Mesothelial cell of epicardium (in vitro differentiated cells): ENCODE results near the gene C4BPA. TPM values are rescaled to one million over a fixed set of nuclear protein-coding genes. Genes with fewer than 3 reads are reported as not detected.

ENCODE experiments used
- DNase-seq, 2 experiments: peaks; one replicate each; pipeline ENCODE4 v3.0.0; 2021; ENCODE audit warnings: low spot score in 2 of 2; ENCODE audit not compliant: unreplicated experiment in 2 of 2
- H3K27ac Mint-ChIP-seq: 2 replicates; pipeline ENCODE4 v1.8.0; 2021; ENCODE audit warnings: mixed read lengths
- H3K27me3 Mint-ChIP-seq: 2 replicates; pipeline ENCODE4 v1.8.0; 2021; ENCODE audit warnings: low read depth, mixed read lengths
- H3K36me3 Mint-ChIP-seq: 2 replicates; pipeline ENCODE4 v1.8.0; 2021; ENCODE audit warnings: mixed read lengths
- H3K4me1 Mint-ChIP-seq: 2 replicates; pipeline ENCODE4 v1.8.0; 2021; ENCODE audit warnings: mixed read lengths
- H3K4me3 Mint-ChIP-seq: 2 replicates; pipeline ENCODE4 v1.8.0; 2021; ENCODE audit warnings: mild to moderate bottlenecking, moderate library complexity, mixed read lengths
- H3K9me3 Mint-ChIP-seq: 2 replicates; pipeline ENCODE4 v1.8.0; 2021; ENCODE audit warnings: mixed read lengths
- total RNA-seq: library from RNA; stranded (reverse); gene quantifications from 3 replicates; pipeline ENCODE4 v1.2.1, GENCODE V29; 2021
- TF ChIP-seq, protein P1 (sequence below): fragments of 200-600 bp; sonication (generic); IDR thresholded peaks from one replicate; pipeline ENCODE4 v1.5.0; 2021; ENCODE audit warnings: antibody characterized with exemption; ENCODE audit not compliant: unreplicated experiment

The C4BPA gene
- total RNA-seq, 1 donor from 2014 or later: 0.20 TPM

DNA sequence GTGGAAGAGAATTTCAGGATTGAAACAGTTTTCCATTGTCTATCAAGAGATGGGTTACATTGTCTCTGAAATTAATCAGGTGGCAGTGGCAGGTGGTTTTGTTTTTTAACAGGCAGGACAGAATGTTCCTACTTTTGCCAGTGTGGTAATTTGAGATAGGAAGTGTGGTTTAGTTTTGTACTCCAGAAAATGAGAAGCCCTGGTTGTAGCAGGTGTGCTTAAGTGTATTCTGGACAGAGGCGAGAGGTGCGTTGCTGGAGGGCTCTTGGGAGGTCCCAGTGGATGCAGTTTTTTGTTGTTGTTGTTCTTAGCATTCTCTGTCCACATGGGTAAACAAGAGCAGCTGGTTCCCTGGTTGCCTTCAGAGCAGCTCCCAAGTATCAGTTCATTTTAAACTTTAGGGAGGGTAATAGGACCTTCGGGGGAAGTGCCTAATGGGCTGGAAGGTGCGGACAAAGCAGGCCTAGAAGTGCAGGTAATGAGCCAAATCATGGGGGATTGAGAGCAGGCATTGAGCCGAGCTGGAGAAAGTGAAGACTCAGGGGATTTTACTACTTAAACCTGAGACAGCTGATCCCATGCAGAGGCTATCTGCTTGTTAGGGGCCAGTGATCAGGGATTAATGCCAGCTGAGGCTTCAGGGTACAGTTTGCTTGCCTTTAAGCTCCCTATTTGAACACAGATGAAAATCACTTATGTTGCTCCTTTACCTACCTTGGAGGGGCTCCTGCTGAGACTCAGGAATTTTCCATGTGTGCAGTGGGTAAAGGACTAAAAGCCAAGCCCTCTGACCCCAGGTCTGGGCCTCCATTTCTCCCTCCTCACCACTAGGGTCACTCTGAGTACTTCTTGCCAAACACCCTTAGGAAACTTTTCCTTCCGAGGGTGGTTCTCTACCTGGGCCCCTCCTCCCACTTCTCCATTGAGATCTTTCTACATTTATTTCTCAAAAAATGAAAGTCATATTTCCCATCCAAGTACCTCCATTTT lies 44.9 kb upstream of the C4BPA start:
- Mint-ChIP-seq H3K9me3 (no peaks in the 10 kb centered on the region), H3K27ac (no peak overlapping the region), H3K27me3 (no peaks in the 10 kb centered on the region), H3K36me3 (peaks cover 16% of the 10 kb centered on the region), H3K4me3 (no peak overlapping the region), H3K4me1 (no peaks in the 10 kb centered on the region)
- TF ChIP-seq, protein P1, sequence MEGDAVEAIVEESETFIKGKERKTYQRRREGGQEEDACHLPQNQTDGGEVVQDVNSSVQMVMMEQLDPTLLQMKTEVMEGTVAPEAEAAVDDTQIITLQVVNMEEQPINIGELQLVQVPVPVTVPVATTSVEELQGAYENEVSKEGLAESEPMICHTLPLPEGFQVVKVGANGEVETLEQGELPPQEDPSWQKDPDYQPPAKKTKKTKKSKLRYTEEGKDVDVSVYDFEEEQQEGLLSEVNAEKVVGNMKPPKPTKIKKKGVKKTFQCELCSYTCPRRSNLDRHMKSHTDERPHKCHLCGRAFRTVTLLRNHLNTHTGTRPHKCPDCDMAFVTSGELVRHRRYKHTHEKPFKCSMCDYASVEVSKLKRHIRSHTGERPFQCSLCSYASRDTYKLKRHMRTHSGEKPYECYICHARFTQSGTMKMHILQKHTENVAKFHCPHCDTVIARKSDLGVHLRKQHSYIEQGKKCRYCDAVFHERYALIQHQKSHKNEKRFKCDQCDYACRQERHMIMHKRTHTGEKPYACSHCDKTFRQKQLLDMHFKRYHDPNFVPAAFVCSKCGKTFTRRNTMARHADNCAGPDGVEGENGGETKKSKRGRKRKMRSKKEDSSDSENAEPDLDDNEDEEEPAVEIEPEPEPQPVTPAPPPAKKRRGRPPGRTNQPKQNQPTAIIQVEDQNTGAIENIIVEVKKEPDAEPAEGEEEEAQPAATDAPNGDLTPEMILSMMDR: no peak
- DNase-seq: no peak

DNA sequence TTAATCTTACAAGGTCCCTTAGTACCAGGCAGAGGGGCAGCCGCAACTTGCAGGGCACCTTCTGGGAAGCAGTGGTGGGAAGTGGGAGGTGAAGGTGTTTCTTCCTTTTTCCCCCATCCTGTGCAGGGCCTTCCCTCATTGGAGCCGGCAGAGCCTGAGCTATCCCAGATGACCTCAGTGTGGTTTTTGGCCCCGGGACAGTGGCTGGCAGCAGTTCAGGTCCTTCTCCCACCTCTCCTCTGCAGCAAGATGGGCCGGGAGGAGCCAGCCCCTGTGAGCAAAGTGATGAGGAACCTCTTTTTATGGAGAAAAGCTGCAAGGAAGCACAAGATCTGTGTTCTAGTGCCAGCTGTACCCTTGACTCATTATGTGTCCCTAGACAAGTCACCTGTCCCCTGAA lies 44.2 kb upstream of the C4BPA start:
- H3K27ac Mint-ChIP-seq: no peak overlapping the region

DNA sequence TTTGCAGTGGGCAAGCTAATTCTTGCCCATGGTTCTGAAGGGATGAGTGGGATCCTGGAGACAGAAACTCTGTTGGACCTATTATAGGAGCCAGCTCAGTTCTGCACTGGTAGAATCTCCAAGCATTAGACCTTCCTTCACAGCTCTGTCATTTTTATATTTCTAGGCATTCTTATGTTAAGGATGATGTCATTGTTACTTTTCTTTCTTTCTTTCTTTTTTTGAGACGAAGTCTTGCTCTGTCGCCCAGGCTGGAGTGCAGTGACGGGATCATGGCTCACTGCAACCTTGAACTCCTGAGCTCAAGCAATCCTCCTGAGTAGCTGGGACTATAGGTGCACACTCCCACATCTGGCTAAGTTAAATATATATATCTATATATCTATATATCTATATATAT lies 43.4 kb upstream of the C4BPA start:
- TF ChIP-seq, protein P1: no peak

More for the DNA sequence above, 44.2 kb upstream of the C4BPA start:
- TF ChIP-seq, protein P1: no peak
- no peak overlapping the region for H3K4me3 Mint-ChIP-seq
- no peaks in the 10 kb centered on the region for H3K27me3 Mint-ChIP-seq
- no peak for DNase-seq
- H3K9me3 Mint-ChIP-seq: no peaks in the 10 kb centered on the region
- no peaks in the 10 kb centered on the region for H3K4me1 Mint-ChIP-seq
- H3K36me3 Mint-ChIP-seq: peaks cover 17% of the 10 kb centered on the region

DNA sequence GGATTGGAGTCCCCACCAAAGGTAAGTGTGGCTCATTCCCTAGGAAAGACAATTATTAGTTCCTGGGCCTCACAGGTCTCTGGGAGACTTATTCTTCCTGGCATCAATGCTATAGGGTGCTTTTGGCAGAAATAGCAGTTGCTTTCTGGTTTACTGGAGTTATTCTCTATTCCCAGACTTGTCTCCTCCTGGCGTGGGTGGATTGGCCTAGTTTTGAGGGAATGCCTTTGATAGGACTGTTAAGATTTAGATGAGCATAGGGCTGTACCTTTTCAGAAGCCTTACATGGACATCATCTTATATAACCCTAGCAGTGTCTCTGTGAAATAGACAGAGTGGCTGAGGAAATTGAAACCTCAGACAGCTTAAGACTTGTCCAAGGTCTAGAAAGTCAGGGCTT lies 42.0 kb upstream of the C4BPA start:
- no peaks in the 10 kb centered on the region for H3K4me1 Mint-ChIP-seq
- no peak overlapping the region for H3K4me3 Mint-ChIP-seq
- H3K27me3 Mint-ChIP-seq: no peaks in the 10 kb centered on the region
- H3K9me3 Mint-ChIP-seq: no peaks in the 10 kb centered on the region
- no peak for DNase-seq
- H3K36me3 Mint-ChIP-seq: peaks cover 25% of the 10 kb centered on the region
- H3K27ac Mint-ChIP-seq: no peak overlapping the region
- TF ChIP-seq, protein P1: no peak

More for the DNA sequence above, 43.4 kb upstream of the C4BPA start:
- no peak overlapping the region for H3K27ac Mint-ChIP-seq
- no peak overlapping the region for H3K4me3 Mint-ChIP-seq
- no peak for DNase-seq
- H3K36me3 Mint-ChIP-seq: peaks cover 21% of the 10 kb centered on the region
- H3K4me1 Mint-ChIP-seq: no peaks in the 10 kb centered on the region
- H3K9me3 Mint-ChIP-seq: no peaks in the 10 kb centered on the region
- no peaks in the 10 kb centered on the region for H3K27me3 Mint-ChIP-seq

DNA sequence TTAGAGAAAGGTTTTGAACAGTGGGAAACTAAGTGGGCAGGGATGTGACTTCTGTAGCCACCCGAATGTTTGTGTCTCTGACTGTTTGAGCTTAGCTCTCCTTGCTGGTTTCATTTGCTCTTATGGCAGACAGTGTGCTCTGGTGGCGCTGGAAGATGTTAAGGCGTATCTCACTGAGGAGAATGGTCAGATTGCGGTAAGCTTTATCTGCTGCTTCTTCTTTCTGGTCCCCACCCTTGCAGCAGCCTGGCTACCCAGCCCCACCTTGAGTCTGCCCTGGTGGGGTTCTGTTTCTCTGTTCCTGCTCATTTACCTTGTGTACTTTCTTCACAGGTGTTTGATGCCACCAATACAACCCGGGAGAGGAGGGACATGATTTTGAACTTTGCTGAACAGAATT lies 41.0 kb upstream of the C4BPA start:
- no peak for DNase-seq
- Mint-ChIP-seq H3K4me3 (no peak overlapping the region), H3K36me3 (peaks cover 28% of the 10 kb centered on the region), H3K27ac (no peak overlapping the region), H3K9me3 (no peaks in the 10 kb centered on the region), H3K4me1 (no peaks in the 10 kb centered on the region), H3K27me3 (no peaks in the 10 kb centered on the region)
- TF ChIP-seq, protein P1: no peak
